Ishikawa (cell line): Measurements from ENCODE around the gene WBP1L.

ENCODE experiments used
- CEBPB ChIP-seq: IDR thresholded peaks from 2 replicates; pipeline ENCODE4 v1.6.1; 2012
- CREB1 ChIP-seq: IDR thresholded peaks from 2 replicates; pipeline ENCODE4 v1.6.1; 2012; ENCODE audit warnings: low read depth
- EGR1 ChIP-seq: IDR thresholded peaks from 2 replicates; pipeline ENCODE4 v1.6.1; 2012
- EP300 ChIP-seq: IDR thresholded peaks from 2 replicates; pipeline ENCODE4 v1.6.1; 2012; ENCODE audit warnings: borderline replicate concordance
- FOXM1 ChIP-seq: IDR thresholded peaks from 2 replicates; pipeline ENCODE4 v1.6.1; 2012; ENCODE audit warnings: low read depth, borderline replicate concordance
- NFIC ChIP-seq: IDR thresholded peaks from 2 replicates; pipeline ENCODE4 v1.6.1; 2012
- RAD21 ChIP-seq: IDR thresholded peaks from 2 replicates; pipeline ENCODE4 v1.6.1; 2012; ENCODE audit warnings: low read depth
- TAF1 ChIP-seq: IDR thresholded peaks from 2 replicates; pipeline ENCODE4 v1.6.1; 2012; ENCODE audit warnings: low read depth, mild to moderate bottlenecking
- TCF12 ChIP-seq: IDR thresholded peaks from 2 replicates; pipeline ENCODE4 v1.6.1; 2012; ENCODE audit warnings: low read depth
- TEAD4 ChIP-seq: IDR thresholded peaks from 2 replicates; pipeline ENCODE4 v1.6.1; 2012
- USF1 ChIP-seq: IDR thresholded peaks from 2 replicates; pipeline ENCODE4 v1.6.1; 2012
- YY1 ChIP-seq: IDR thresholded peaks from 2 replicates; pipeline ENCODE4 v1.6.1; 2012; ENCODE audit warnings: low read depth
- ZBTB7A ChIP-seq: IDR thresholded peaks from 2 replicates; pipeline ENCODE4 v1.6.1; 2012; ENCODE audit warnings: low read depth
- TF ChIP-seq, protein P1 (sequence below): IDR thresholded peaks from 2 replicates; pipeline ENCODE4 v1.6.1; 2012
- TF ChIP-seq, protein P2 (sequence below): IDR thresholded peaks from 2 replicates; pipeline ENCODE4 v1.6.1; 2012; ENCODE audit warnings: low read depth, mild to moderate bottlenecking

WBP1L gene

DNA sequence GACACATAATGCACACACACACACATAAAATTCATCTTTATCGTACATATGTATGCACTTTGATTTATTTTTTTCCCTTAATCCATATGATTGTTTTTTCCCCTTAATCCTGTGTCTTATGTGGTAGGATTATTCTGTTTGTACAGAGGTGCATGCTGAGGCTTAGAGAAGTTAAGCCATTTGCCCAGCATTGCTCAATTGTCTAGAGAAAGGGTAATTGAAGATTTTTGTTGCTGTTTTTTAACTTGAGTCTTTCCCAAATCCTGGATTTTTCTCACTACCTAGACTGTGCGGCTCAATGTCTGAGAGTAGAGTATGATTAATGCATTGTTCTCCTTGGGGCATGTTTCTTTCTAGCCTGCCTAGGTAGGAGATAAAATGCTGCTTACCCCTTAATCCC, 35.0 kb downstream of the WBP1L start:
- TF ChIP-seq, protein P1, sequence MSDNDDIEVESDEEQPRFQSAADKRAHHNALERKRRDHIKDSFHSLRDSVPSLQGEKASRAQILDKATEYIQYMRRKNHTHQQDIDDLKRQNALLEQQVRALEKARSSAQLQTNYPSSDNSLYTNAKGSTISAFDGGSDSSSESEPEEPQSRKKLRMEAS = no peak
- TF ChIP-seq EP300 (no peak), YY1 (no peak), EGR1 (no peak), TEAD4 (no peak), TCF12 (no peak), RAD21 (no peak), CEBPB (no peak), ZBTB7A (no peak), USF1 (no peak), TAF1 (no peak), CREB1 (no peak)

- no peak for TF ChIP-seq YY1
- TF ChIP-seq, protein P1 = no peak
- TF ChIP-seq, protein P2, sequence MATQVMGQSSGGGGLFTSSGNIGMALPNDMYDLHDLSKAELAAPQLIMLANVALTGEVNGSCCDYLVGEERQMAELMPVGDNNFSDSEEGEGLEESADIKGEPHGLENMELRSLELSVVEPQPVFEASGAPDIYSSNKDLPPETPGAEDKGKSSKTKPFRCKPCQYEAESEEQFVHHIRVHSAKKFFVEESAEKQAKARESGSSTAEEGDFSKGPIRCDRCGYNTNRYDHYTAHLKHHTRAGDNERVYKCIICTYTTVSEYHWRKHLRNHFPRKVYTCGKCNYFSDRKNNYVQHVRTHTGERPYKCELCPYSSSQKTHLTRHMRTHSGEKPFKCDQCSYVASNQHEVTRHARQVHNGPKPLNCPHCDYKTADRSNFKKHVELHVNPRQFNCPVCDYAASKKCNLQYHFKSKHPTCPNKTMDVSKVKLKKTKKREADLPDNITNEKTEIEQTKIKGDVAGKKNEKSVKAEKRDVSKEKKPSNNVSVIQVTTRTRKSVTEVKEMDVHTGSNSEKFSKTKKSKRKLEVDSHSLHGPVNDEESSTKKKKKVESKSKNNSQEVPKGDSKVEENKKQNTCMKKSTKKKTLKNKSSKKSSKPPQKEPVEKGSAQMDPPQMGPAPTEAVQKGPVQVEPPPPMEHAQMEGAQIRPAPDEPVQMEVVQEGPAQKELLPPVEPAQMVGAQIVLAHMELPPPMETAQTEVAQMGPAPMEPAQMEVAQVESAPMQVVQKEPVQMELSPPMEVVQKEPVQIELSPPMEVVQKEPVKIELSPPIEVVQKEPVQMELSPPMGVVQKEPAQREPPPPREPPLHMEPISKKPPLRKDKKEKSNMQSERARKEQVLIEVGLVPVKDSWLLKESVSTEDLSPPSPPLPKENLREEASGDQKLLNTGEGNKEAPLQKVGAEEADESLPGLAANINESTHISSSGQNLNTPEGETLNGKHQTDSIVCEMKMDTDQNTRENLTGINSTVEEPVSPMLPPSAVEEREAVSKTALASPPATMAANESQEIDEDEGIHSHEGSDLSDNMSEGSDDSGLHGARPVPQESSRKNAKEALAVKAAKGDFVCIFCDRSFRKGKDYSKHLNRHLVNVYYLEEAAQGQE = no peak
- TF ChIP-seq TCF12 = no peak
- no peak for TF ChIP-seq RAD21
- TF ChIP-seq TEAD4 = no peak
- TF ChIP-seq USF1 = no peak
- no peak for TF ChIP-seq ZBTB7A
- no peak for TF ChIP-seq TAF1
- TF ChIP-seq CEBPB = no peak
- TF ChIP-seq NFIC = no peak
- TF ChIP-seq FOXM1 = no peak
- no peak for TF ChIP-seq EP300
These were observed 36.2 kb downstream of the WBP1L start for GRCh38 chr10:102779680-102780526.

GRCh38 chr10:102780527-102780808, 36.7 kb downstream of the WBP1L start:
- TF ChIP-seq, protein P2 = no peak
- TF ChIP-seq TEAD4 = no peak
- TF ChIP-seq, protein P1 = no peak
- TF ChIP-seq NFIC = no peak
- no peak for TF ChIP-seq EP300
- no peak for TF ChIP-seq EGR1
- no peak for TF ChIP-seq RAD21
- no peak for TF ChIP-seq CREB1
- TF ChIP-seq USF1 = no peak
- TF ChIP-seq TCF12 = no peak
- TF ChIP-seq CEBPB = no peak
- TF ChIP-seq YY1 = no peak

DNA sequence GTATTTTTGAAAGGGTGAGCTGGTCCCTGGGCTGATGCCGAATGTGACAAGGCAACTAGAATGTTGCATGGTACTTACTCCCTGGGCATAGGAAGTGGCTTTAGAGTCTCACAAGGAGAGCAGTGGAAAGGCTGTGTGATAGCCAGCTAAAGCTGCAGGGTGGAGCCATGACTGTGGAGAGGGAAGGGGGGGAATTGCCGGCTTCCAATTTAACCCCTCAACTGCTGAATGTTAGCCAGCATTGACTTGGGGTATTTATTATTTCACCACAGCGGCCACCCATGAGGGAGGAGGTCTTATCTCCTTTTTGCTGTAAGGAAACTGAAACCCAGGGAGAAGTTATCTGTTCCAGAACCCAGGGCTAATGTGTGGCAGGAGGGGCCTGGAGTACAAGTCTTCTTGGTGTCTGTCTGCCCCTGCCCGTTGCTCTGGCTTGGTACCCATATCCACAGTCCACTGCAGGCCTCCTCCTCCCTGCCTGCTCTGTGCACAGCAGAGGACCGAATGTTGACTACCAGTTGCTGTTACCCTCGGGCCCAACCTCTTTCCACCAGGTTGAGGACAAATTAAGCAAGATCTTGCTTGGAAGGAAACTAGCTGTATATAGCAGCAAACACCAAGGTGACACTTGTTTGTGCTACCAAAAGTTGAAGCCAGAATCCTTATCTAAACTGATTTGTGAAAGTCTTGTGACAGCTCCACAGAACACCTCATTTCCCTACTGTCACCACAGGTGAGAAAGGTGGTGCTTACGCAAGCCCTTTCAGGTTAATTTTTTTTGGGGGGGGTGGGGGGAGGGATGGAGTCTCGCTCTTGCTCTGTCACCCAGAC, 37.6 kb downstream of the WBP1L start:
- TF ChIP-seq YY1 = no peak
- TF ChIP-seq TEAD4 = no peak
- no peak for TF ChIP-seq RAD21
- TF ChIP-seq, protein P2 = no peak
- TF ChIP-seq, protein P1 = no peak
- TF ChIP-seq EGR1 = no peak
- no peak for TF ChIP-seq CREB1
